ENCODE data around the gene MBP. TPM values are rescaled to one million over a fixed set of nuclear protein-coding genes. Genes with fewer than 3 reads are reported as not detected.
A peak's percentile ranks its signal among the peaks of the same experiment; 100 is the strongest.

The MBP gene
- polyA plus RNA-seq (2013, experiment 1 of 2; ENCODE audit: insufficient read length), result 2.7 TPM
- 7.2 TPM for polyA plus RNA-seq (2013, experiment 2 of 2; ENCODE audit: insufficient read length)

DNA sequence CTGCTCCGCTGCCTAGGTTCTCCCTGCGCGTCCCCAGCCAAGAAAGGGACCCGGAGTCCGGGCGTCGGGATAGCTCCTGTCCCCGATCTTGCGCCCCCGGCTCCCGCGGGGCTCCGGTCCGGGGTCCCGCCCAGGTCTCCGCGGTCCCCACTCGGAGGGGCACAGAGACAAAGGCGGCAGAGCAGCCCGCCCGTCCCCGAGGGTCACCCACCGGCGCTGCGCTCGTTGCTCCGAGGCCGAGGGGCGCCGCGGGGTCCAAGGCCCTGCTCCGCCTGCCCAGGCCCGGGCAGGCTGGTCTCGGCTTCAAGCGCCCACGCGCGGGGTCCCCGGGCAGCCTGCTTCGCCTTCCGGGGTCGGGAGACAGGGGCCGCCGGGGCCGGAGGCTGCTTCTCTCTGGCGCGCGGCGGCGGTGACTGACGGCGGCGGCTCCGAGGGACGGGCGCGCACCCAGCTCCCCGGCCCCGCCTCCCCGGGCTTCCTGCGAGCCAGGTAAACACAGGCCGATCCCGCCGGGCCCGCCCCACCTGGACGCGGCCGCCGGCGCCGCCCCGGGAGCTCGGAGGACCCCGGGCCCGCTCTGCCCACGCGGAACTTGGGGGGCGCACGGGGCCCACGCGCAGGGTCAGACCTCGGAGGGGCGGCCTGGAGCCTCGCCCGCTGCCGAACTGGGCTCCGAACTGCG, at the start of gene MBP:
MBP (minus strand) TSS at position 415 of the 682 bp plus-strand sequence. CDS start 27,522 bp downstream, outside the sequence.
- DNase-seq, result no peak

GRCh38 chr18:77181950-77182707, 49.5 kb upstream of the MBP start:
- DNase-seq, result no peak

DNA sequence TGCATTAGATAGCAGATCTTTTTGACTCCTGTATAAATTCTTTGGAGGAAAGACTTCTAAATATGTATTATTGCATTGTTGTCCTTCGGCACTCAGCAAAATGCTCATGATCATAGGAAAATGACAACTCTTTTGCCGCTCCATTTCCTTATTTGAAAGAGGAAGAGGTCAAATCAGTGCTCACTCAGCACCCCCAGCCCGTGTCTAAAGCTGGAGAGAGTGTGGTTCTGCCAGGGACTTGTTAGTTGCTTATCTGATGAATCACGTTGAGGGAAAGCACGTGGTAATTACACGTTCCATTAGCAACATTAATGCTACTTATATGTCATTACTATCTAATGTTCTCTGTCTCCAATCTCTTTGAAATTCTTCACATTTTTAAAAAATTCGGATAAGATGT, 46.0 kb upstream of the MBP start:
- DNase-seq, result no peak

DNA sequence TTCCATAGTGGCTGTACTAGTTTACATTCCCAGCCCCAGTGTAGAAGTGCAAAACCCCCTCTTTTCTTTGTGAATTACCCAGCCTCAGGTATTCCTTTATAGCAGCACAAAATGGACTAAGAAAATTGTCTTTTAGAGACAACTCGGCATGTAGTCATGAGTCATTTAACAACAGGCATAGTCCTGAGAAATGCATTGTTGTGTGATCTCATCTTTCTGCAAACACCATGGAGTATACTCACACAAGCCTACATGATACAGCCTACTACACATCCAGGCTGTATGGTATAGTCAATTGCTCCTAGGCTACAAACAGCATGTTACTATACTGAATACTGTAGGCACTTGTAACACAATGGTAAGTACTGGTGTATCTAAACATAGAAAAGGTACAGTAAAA, 44.4 kb upstream of the MBP start:
- DNase-seq, result peak; percentile 49

DNA sequence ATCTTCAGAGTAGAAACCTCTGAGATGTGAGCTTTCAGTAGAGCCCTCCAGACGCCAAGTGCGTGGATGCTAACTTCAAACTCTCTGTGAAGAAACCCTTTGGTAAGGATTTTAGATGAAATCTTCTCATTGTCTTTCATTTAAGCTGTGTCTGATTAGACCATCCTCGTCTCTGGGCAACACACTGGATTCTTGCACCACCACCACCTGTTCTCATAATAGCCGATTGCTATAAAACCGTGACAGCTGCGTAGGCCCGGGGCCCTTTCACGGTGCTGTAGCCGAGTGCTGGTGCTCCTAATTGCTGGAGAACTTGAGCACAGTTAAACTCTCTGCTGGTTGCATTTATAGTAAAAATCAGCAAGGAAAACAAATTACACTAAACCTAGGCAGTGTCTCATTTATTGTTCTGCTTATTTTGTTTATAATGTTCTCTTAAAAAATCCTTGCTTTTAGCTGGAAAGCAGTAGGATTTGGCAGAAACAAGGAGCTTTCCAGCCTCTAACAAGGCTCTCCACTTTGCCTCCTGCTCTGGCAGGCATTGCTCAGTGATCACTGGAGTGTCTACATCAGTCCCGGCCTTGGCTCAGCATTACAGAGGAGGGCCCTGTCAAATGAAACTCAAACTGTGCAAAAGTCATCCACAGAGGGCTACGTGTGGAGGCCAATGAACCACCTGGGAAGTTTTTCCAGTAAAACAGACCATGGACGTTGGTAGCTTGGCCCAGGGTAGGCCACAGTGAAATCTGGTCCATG, 40.9 kb upstream of the MBP start:
- no peak for DNase-seq

- no peak for DNase-seq
Measured at GRCh38 chr18:77170890-77171410, 38.4 kb upstream of the MBP start.

- no peak for DNase-seq
Measured at GRCh38 chr18:77168811-77169311, 36.3 kb upstream of the MBP start.

DNA sequence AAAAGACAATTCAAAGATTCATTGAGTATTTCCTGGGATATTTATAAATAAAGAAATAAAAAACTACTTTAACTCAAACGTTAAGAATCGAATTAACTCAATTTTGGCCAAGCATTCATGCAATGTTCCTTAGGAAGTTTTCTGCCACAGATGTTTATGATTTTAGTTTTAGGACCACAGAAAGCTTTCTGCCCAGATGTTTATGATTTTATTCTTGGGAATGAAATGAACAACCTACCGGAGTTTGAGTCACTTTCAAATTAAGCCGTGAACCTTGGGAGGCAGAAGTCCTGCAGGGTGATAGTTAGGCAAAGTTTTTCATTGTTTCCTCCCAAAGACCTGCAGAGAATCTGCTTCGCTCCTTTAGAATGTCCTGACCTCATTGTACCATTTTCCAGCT, 34.7 kb upstream of the MBP start:
- DNase-seq, result peak; percentile 40

- no peak for DNase-seq
Measured at GRCh38 chr18:77166523-77166922, 33.9 kb upstream of the MBP start.

- peak; percentile 77 for DNase-seq
Measured at GRCh38 chr18:77165503-77166188, 33.1 kb upstream of the MBP start.

DNA sequence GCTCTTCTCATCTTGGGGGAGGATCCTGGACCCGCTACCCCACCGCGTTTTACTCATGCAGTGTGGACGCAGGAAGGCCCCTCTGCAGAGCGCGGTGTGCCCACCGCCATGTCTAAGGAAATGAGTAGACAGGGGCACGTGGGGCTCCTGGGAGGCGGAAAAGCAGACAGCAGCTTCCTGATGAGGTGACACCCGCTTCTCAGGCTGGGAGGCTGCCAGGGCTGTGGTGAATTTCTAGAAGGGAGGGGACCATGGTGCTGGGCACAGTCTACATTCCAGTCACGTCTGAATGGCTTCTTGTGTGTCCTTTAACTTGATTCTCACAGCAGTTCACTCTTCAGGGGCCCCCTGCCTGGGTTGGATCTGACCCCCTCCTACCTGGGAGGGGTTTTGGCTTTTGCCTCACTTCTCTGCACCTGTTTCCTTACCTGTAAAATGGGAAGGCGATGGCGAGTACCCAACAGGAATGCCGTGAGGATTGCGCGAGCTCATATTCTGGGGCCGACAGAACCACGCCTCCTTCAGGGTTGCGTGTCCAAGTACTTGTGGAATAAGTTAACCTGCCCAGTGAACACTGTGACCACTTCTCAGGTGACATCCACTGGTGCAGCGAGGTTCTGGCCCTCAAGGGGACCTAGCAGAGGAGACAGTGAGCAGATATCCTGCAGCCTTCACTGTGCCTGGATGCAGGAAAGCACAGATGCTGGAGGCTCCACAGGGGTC, 32.3 kb upstream of the MBP start:
- DNase-seq, result peak; percentile 22

DNA sequence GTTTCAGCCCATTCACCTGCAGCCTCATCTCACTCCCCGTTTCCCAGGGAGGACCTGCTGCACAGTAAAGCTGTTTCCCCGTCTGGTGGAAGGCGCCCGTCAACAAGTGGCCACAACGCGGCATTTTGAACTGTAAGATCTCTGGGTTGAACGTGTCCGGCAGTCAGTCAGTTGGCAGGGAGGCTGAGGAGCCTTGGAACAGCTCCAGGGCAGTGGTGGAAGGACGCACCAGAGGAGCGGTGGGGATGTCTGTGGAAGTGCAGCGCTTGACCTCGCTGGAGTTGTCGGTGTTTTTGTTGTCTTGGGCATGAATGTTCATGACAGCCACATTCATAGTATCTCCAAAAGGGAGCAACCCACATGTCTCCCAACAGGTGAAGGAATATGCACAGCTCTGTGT, 31.4 kb upstream of the MBP start:
- DNase-seq, result no peak

GRCh38 chr18:77162580-77162979, 30.0 kb upstream of the MBP start:
- DNase-seq, result no peak

GRCh38 chr18:77161961-77162360, 29.4 kb upstream of the MBP start:
- DNase-seq, result no peak

DNA sequence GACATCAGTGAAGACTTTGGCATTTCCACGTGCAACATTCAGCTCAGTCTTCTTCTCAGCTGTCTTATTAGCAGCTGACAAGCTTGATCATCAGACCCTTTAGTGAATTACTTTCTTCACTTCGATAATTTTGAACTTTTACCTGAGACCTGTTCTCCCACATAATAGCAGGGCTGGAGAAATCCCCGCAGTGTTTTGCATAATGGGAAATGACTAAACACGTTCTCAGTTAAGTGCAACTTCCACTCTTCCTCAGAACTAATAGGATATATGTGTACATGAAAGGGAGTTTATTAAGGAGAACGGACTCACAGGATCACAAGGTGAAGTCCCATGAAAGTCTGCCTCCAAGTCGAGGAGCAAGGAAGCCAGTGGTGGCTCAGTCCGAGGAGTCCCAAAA, 28.8 kb upstream of the MBP start:
- DNase-seq, result no peak

DNA sequence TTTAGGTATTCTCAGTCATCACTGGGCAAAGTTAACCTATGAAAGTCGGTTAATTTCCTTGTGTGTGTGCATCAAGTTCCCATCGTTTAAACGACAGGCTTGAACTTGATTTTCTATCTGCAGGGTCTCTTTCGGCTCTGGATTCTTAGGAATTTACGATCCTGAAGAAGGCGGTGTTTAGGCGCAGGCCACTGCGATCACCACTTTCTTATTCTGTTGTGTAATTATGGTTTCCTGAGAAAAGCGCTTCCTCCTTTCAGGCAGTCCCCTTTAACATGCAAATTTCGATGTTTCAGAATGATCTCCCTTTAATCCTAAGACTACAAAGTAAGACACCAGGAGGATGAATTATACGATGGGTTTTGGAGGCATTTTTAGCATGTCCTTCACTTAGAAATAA, 27.9 kb upstream of the MBP start:
- no peak for DNase-seq

DNA sequence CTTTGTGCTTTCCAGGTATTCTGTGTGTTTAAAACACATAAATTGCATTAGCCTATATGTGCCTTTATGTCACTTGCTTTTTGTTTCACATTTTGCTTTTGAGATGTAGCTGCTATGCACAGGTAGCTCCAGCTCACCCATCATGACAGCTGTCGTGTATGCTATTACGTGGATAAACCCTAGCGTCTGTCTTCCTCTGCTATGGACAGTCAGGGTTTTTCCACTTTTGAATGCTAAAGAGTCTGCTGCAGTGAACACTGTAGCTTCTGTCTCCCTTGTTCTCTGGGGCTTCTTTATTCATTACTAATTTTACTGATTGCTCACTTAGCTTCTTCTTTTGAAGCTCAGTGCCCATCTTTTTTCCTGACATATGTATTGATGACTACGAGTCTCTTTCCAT, 24.7 kb upstream of the MBP start:
- DNase-seq, result no peak

- DNase-seq, result no peak
Measured at GRCh38 chr18:77155031-77155430, 22.4 kb upstream of the MBP start.

GRCh38 chr18:77153404-77153803, 20.8 kb upstream of the MBP start:
- DNase-seq, result no peak

- no peak for DNase-seq
Measured at GRCh38 chr18:77151772-77152520, 19.4 kb upstream of the MBP start.

All from fibroblast of skin of back (primary cell).